Measurements from ENCODE around the gene TMEM35B.
"Not testable (repeated sequence)": the region's sequence is repeated elsewhere in the genome, so short reads cannot be mapped to it uniquely, and the experiment has no call there.

TMEM35B gene

GRCh38 chr1:34984793-34985608 lies at the start of gene TMEM35B:
TSS of gene TMEM35B (minus strand) at chr1:34985347. CDS start at chr1:34985305, 42 bp downstream.
- no peak for DNase-seq (ENCODE audit: low read depth)

- DNase-seq (ENCODE audit: low read depth), result no peak
Measured at GRCh38 chr1:35033346-35033745, 48.2 kb upstream of the TMEM35B start.

GRCh38 chr1:35032384-35032739 lies 47.2 kb upstream of the TMEM35B start:
- no peak for DNase-seq (ENCODE audit: low read depth)

GRCh38 chr1:35030756-35031446 lies 45.8 kb upstream of the TMEM35B start:
- DNase-seq (ENCODE audit: low read depth), result peak; percentile 11

GRCh38 chr1:35030338-35030737 lies 45.2 kb upstream of the TMEM35B start:
- no peak for DNase-seq (ENCODE audit: low read depth)

GRCh38 chr1:35029761-35030160 lies 44.6 kb upstream of the TMEM35B start:
- peak; percentile 13 for DNase-seq (ENCODE audit: low read depth)

- no peak for DNase-seq (ENCODE audit: low read depth)
Measured at GRCh38 chr1:35016406-35016805, 31.3 kb upstream of the TMEM35B start.

- DNase-seq (ENCODE audit: low read depth), result no peak
Measured at GRCh38 chr1:35014486-35014885, 29.3 kb upstream of the TMEM35B start.

- DNase-seq (ENCODE audit: low read depth), result no peak
Measured at GRCh38 chr1:35005711-35006110, 20.6 kb upstream of the TMEM35B start.

- DNase-seq (ENCODE audit: low read depth), result no peak
Measured at GRCh38 chr1:35001743-35002142, 16.6 kb upstream of the TMEM35B start.

- no peak for DNase-seq (ENCODE audit: low read depth)
Measured at GRCh38 chr1:34994878-34995277, 9.7 kb upstream of the TMEM35B start.

- DNase-seq (ENCODE audit: low read depth), result no peak
Measured at GRCh38 chr1:34988581-34988980, 3.4 kb upstream of the TMEM35B start.

- no peak for DNase-seq (ENCODE audit: low read depth)
Measured at GRCh38 chr1:34988147-34988546, 3.0 kb upstream of the TMEM35B start.

GRCh38 chr1:34987018-34987417 lies 1.9 kb upstream of the TMEM35B start:
- DNase-seq (ENCODE audit: low read depth), result peak; percentile 63

- DNase-seq (ENCODE audit: low read depth), result not testable (repeated sequence)
Measured at GRCh38 chr1:34985609-34985904, 410 bp upstream of the TMEM35B start.

GRCh38 chr1:34984435-34984792 lies 733 bp downstream of the TMEM35B start:
- DNase-seq (ENCODE audit: low read depth), result no peak

- no peak for DNase-seq (ENCODE audit: low read depth)
Measured at GRCh38 chr1:34983700-34984355, 1.3 kb downstream of the TMEM35B start.

GRCh38 chr1:34982820-34983376 lies 2.2 kb downstream of the TMEM35B start:
- DNase-seq (ENCODE audit: low read depth), result no peak

- no peak for DNase-seq (ENCODE audit: low read depth)
Measured at GRCh38 chr1:34980715-34981114, 4.4 kb downstream of the TMEM35B start.

- DNase-seq (ENCODE audit: low read depth), result no peak
Measured at GRCh38 chr1:34978921-34979320, 6.2 kb downstream of the TMEM35B start.

GRCh38 chr1:34977858-34978257 lies 7.3 kb downstream of the TMEM35B start:
- no peak for DNase-seq (ENCODE audit: low read depth)

GRCh38 chr1:34977210-34977471 lies 8.0 kb downstream of the TMEM35B start:
- no peak for DNase-seq (ENCODE audit: low read depth)

All from GM04503 (cell line).